MV-4-11 (cell line): ENCODE measurements around the gene PDE4B.

ENCODE experiments used
- DNase-seq: peaks from one replicate; lab custom pipeline; 2025; lab: John Stamatoyannopoulos, UW

Gene PDE4B

GRCh38 chr1:65882076-65882475 lies 89.4 kb downstream of the PDE4B start:
- DNase-seq, result no peak

GRCh38 chr1:65889441-65889840 lies 96.7 kb downstream of the PDE4B start:
- DNase-seq, result no peak

GRCh38 chr1:65890201-65890843 lies 97.6 kb downstream of the PDE4B start:
- DNase-seq, result no peak

GRCh38 chr1:65894738-65895605 lies 102.3 kb downstream of the PDE4B start:
- no peak for DNase-seq

GRCh38 chr1:65896721-65897120 lies 104.0 kb downstream of the PDE4B start:
- DNase-seq, result no peak

GRCh38 chr1:65897485-65897884 lies 104.8 kb downstream of the PDE4B start:
- no peak for DNase-seq

- no peak for DNase-seq
Observed at GRCh38 chr1:65904681-65905083, 112.0 kb downstream of the PDE4B start.

DNA sequence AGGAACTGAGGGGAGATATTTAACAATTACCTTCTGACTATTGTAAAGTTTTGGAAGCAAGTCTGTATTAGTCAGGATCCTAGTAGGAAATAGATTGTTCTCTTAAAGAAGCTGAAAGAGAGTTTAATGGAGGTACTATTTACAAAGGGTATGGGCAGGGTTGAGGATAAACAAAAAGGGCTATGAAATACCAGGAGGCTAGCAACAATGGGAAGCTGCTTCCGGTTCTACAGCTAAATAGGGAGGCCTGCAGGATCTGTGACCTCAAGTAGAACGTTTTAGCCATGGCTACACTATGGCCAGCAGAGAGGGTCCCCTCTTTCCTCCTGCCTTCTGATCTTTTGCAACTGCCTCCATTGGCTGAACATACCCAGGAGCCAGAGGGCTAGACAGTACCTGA lies 117.7 kb downstream of the PDE4B start:
- DNase-seq, result no peak

GRCh38 chr1:65911679-65912078 lies 119.0 kb downstream of the PDE4B start:
- DNase-seq, result no peak

- DNase-seq, result no peak
Observed at GRCh38 chr1:65918564-65918963, 125.9 kb downstream of the PDE4B start.

DNA sequence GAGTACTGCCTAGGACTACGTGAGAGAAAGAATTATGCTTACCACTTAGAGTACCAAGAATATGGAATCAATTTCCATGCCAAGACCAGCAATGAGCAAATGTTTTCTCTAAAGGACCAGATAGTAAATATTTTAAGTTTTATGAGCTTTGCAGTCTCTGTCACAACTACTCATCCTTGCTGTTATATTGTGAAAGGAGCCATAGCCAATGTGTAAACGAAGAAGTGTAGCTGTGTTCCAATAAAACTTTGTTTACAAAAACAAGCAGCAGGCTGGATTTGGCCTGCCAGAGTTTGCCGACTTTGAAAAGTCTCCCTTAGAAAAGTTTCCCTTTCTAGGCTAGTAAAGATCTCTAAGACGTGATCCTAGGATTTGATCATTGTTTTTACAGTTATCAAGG lies 128.8 kb downstream of the PDE4B start:
- DNase-seq, result no peak

DNA sequence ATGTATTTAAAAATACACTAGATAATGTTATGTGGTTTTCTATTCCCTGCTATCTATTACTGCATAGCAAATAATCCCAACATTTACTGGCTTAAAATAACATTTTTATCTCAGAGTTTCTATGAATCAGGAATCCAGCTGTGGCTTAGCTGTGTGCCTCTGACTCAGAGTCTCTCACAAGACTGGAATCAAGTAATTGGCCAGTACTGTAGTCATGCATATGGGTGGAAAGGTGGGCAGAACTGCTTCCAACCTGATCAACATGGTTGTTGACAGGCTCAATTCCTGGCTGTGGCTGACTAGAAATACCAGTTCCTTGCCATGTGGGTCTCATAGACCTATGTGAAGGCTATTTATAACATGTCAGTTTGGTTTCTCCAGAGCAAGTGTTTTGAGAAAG lies 131.8 kb downstream of the PDE4B start:
- no peak for DNase-seq

GRCh38 chr1:65938506-65938905 lies 145.8 kb downstream of the PDE4B start:
- DNase-seq, result no peak

GRCh38 chr1:65939191-65939590 lies 146.5 kb downstream of the PDE4B start:
- no peak for DNase-seq

DNA sequence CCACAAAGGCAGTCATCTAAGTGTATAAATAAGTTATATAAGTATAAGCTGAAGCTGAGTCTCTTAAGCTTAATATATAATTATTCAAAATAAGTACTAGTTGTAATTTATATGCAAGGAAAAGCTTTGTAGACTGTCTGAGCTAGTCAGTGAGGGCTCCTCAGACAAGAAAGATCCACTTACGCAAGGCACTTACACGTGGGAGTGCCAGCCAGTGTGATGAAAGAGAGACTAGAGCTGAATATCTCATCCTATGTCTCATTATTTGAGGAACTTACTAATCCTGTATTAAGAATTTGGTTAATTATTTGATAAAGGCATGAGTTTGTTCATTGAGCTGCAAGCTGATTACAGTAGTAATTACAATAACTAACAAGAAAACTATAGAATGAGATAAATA lies 146.9 kb downstream of the PDE4B start:
- peak; percentile 68 for DNase-seq

DNA sequence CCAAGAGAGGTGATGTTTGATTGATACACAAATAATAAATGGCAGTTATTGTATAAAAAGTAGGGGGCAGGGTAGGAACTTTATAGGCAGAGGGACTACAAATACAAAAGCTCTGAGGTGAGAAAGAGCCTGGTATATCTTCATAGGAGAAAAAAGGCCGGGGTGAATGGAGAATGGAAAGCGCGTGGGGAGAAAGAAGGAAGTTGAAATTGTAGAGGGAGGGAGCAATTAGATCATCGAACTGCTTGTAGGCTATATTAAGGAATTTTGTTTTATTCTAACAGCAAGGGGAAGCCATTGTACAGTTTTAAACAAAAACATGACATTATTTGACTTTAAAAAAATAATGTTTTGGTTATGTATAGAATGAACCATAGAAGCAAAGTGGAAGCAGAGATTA lies 147.4 kb downstream of the PDE4B start:
- no peak for DNase-seq

- DNase-seq, result no peak
Observed at GRCh38 chr1:65942476-65942875, 149.8 kb downstream of the PDE4B start.

DNA sequence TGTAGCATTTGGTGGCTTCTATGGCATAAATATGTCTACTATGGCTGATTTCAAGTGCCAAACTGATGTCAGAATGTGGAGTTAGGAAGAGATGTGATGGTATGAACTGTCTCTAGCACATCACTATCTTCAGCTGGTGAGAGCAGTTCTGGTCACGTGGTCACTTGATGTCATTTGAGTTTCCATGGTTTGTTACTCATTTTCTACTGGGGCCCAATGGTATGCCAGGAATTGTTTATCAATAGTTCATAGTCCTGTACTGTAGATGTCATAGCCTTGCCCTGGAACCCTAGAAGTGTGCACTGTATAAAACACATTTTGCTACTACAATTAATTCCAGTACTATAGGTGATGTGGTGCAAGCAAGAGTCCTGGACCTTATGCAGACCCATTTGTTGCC lies 153.7 kb downstream of the PDE4B start:
- no peak for DNase-seq

DNA sequence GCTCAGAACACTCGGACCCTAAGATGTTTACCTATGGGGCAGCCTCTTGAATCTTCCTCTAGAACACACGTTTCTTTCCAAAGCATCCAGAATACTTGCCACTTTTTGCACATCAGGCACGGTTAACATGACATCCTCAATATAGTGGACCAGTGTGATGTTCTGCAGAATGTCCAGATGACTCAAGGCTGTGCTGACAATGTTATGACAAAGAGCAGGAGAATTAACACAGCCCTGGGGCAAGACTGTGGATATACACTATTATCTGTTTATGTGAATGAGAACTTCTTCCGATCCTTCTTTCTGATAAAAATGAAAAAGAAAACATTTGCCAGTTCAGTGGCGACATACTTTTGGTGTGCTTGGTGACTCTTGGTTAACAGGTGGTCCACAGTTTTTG lies 154.3 kb downstream of the PDE4B start:
- no peak for DNase-seq

DNA sequence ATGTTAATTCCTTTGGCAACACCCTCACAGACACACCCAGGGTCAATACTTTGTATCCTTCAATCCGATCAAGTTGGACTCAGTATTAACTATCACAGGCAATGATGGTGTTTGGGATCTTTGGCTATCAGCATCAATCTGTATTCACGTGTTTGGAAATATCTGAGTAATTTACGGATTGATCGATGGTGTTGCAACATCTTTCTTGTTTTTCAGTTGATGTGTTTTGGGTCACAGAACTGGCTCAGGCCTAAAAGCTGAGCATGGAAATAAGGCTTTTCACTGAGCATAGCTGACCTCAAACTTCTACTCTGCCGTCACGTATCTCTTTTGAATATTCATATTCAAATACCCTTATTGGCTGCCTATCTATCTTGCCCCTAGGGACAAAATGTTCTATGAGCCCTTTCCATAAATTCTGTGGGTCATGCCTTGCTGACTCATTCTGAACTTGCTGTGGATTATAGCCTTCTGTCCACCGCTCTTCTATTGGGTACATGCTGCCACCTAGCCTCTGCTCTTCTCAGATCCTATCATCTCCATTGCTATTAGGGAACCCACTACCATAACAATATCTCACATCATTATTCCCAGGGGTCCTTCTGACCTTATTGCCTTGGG lies 156.0 kb downstream of the PDE4B start:
- peak; percentile 21 for DNase-seq

DNA sequence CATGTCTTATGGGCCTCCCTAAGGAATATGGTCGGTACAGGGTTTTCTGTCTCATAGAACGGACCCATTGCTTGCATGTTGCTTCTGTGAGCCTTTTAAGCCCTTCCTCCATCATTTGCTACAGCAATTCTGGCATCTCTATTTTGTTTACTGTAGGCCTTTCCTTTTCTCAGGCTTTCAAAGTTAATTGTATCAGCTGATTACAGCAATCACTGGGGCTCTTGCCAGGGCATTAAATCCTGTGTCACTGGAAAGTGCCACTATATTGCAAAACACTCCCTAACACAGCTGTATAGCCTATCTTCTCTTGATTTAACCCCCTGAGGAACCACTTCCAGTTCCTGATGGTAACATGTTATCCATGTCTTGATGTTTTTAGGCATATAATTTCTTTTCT lies 156.5 kb downstream of the PDE4B start:
- peak; percentile 68 for DNase-seq

DNA sequence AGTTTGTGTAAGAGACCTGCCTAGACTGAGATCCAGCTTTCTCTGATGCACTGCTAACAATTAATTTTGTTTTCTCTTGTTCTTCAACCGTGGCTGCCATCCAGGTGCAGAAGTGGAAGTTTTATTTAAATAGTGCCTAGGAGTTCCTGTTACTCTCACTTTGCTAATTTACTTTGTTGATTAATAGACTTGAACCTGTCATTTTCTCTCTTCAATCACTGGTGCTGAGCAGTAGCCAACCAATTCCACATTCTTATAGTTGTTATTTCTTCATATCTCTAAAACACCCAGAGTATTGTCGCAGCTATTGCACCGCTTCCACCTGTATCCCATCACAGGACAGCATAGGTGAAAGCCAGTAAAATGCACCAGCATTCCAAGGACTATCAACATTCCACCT lies 157.2 kb downstream of the PDE4B start:
- no peak for DNase-seq

DNA sequence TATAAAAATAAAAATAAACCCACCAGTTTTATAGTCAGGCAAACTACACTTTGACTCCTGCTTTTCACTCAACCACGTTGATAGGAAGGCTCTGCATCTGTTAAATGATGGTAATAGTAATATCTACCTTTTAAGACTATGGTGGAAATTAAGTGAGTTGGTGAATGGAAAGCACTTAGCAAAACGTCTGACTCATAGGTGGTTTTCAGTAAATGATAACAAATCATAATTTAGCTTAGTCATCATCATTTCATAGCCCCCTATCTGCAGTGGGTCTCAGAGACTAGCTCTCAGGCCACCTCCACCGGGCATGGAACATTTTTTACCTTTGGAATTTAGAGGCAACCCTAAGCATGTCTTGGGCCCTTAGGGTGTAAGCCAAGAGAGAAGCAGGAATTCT lies 160.0 kb downstream of the PDE4B start:
- DNase-seq, result no peak
